ENCODE data around the gene KIZ. TPM values are rescaled to one million over a fixed set of nuclear protein-coding genes. Genes with fewer than 3 reads are reported as not detected.

Gene KIZ
- total RNA-seq, 1 experiment from 2014 or later: 17.6 TPM

DNA sequence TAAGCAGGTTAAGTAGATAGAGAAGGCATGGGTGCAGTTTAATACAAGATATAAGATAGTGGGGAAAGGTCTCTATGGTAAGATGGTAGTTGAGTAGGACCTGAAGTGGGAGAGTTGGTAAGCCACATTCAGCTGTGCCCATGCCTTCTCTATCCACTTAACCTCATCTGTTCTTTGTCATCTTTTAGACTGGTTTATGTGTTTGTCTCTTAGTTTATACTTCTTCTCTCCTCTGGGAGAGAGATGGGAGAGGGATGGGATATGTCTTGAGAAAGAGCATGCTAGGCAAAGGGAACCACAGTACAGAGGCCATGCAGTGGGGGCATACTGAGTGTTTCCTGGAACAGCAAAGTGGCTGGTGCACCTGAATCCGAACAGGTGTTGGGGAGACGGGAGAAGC is 46.7 kb downstream of the KIZ start:
- no peak overlapping the region for H3K9ac ChIP-seq (ENCODE audit: low read length)
- no peaks in the 10 kb centered on the region for H3K27me3 ChIP-seq (ENCODE audit: insufficient read depth, low read length)
- ATAC-seq (no peak), DNase-seq (ENCODE audit: low read depth, low spot score) (no peak)
- RAD21 ChIA-PET (ENCODE audit: low non-redundant PET in 1 of 2, low total read pairs in 2 of 2, uncharacterized antibody in 2 of 2, unreplicated experiment in 2 of 2): no interaction called here
- H3K4me2 ChIP-seq (ENCODE audit: low read length): no peak overlapping the region
- H3K36me3 ChIP-seq (ENCODE audit: control insufficient read depth in 1 of 2, insufficient read depth in 2 of 2, low read length in 2 of 2): no peaks in the 10 kb centered on the region
- H3K9me2 ChIP-seq (ENCODE audit: insufficient read depth): no peaks in the 10 kb centered on the region
- H3K4me3 ChIP-seq (replicated peaks in 1 of 2; ENCODE audit: low read depth in 1 of 2, low read length in 2 of 2): no peak overlapping the region
- intact Hi-C loops (cut with micrococcal nuclease): no loop called here
- H2AFZ ChIP-seq (ENCODE audit: low read depth, low read length, poor library complexity, severe bottlenecking): no peak overlapping the region
- H3K4me1 ChIP-seq (ENCODE audit: control insufficient read depth in 1 of 2, insufficient read depth in 2 of 2, low read length in 2 of 2): no peaks in the 10 kb centered on the region
- no peak overlapping the region for H3K27ac ChIP-seq (ENCODE audit: low read depth, low read length)
- TF ChIP-seq, protein P1, sequence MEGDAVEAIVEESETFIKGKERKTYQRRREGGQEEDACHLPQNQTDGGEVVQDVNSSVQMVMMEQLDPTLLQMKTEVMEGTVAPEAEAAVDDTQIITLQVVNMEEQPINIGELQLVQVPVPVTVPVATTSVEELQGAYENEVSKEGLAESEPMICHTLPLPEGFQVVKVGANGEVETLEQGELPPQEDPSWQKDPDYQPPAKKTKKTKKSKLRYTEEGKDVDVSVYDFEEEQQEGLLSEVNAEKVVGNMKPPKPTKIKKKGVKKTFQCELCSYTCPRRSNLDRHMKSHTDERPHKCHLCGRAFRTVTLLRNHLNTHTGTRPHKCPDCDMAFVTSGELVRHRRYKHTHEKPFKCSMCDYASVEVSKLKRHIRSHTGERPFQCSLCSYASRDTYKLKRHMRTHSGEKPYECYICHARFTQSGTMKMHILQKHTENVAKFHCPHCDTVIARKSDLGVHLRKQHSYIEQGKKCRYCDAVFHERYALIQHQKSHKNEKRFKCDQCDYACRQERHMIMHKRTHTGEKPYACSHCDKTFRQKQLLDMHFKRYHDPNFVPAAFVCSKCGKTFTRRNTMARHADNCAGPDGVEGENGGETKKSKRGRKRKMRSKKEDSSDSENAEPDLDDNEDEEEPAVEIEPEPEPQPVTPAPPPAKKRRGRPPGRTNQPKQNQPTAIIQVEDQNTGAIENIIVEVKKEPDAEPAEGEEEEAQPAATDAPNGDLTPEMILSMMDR (IDR thresholded peaks at IDR 0.05 in 2 of 3, conservative IDR thresholded peaks at IDR 0.05 in 1 of 3; ENCODE audit: borderline replicate concordance in 1 of 3, insufficient read depth in 1 of 3, low read depth in 2 of 3, low read length in 2 of 3): no peak
- no peak for TF ChIP-seq RAD21 (IDR thresholded peaks at IDR 0.05; ENCODE audit: low read depth)
- TF ChIP-seq EZH2phosphoT487 (IDR thresholded peaks at IDR 0.05; ENCODE audit: borderline replicate concordance): no peak
- TF ChIP-seq ELF1 (IDR thresholded peaks at IDR 0.05; ENCODE audit: borderline replicate concordance, low read depth): no peak
- TF ChIP-seq ZNF274 (IDR thresholded peaks at IDR 0.05; ENCODE audit: low read depth, low read length): no peak
- no peak for TF ChIP-seq CBX3 (IDR thresholded peaks at IDR 0.05; ENCODE audit: low read depth)
- TF ChIP-seq JUND (IDR thresholded peaks at IDR 0.05): no peak
- TF ChIP-seq EZH2 (IDR thresholded peaks at IDR 0.05): no peak
- TF ChIP-seq SIN3A (IDR thresholded peaks at IDR 0.05; ENCODE audit: low read depth): no peak
- TF ChIP-seq CEBPB (IDR thresholded peaks at IDR 0.05; ENCODE audit: low read depth): no peak
- TF ChIP-seq FOSL1 (IDR thresholded peaks at IDR 0.05; ENCODE audit: low read depth): no peak
- no peak for TF ChIP-seq POLR2AphosphoS5 (IDR thresholded peaks at IDR 0.05; ENCODE audit: low read depth, low read length)
- no peak for TF ChIP-seq ZFX (IDR thresholded peaks at IDR 0.05)
- TF ChIP-seq, protein P2, sequence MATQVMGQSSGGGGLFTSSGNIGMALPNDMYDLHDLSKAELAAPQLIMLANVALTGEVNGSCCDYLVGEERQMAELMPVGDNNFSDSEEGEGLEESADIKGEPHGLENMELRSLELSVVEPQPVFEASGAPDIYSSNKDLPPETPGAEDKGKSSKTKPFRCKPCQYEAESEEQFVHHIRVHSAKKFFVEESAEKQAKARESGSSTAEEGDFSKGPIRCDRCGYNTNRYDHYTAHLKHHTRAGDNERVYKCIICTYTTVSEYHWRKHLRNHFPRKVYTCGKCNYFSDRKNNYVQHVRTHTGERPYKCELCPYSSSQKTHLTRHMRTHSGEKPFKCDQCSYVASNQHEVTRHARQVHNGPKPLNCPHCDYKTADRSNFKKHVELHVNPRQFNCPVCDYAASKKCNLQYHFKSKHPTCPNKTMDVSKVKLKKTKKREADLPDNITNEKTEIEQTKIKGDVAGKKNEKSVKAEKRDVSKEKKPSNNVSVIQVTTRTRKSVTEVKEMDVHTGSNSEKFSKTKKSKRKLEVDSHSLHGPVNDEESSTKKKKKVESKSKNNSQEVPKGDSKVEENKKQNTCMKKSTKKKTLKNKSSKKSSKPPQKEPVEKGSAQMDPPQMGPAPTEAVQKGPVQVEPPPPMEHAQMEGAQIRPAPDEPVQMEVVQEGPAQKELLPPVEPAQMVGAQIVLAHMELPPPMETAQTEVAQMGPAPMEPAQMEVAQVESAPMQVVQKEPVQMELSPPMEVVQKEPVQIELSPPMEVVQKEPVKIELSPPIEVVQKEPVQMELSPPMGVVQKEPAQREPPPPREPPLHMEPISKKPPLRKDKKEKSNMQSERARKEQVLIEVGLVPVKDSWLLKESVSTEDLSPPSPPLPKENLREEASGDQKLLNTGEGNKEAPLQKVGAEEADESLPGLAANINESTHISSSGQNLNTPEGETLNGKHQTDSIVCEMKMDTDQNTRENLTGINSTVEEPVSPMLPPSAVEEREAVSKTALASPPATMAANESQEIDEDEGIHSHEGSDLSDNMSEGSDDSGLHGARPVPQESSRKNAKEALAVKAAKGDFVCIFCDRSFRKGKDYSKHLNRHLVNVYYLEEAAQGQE (IDR thresholded peaks at IDR 0.05; ENCODE audit: low read depth): no peak
- TF ChIP-seq, protein P3, sequence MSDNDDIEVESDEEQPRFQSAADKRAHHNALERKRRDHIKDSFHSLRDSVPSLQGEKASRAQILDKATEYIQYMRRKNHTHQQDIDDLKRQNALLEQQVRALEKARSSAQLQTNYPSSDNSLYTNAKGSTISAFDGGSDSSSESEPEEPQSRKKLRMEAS (IDR thresholded peaks at IDR 0.05): no peak
- TF ChIP-seq TCF7L2 (IDR thresholded peaks at IDR 0.05; ENCODE audit: borderline replicate concordance, extremely low read depth, insufficient read depth, insufficient read length): no peak
- TF ChIP-seq SRF (IDR thresholded peaks at IDR 0.05; ENCODE audit: low read depth): no peak
- no peak for TF ChIP-seq YY1 (IDR thresholded peaks at IDR 0.05; ENCODE audit: extremely low read depth, insufficient replicate concordance, low read depth, low read length)
- no peaks in the 10 kb centered on the region for H4K20me1 ChIP-seq (ENCODE audit: insufficient read depth)
- BruUV-seq (replicated peaks): no TSS peak
- H3K9me3 ChIP-seq (ENCODE audit: control insufficient read depth in 1 of 2, insufficient read depth in 1 of 2, low read depth in 1 of 2, low read length in 2 of 2): peaks cover 0 to 5% of the 10 kb centered on the region in 2 experiments; a peak in 2 of 4 replicates
- POLR2A ChIA-PET: no interaction called here
- CTCF ChIA-PET: no interaction called here
- no peaks in the 10 kb centered on the region for H3K79me2 ChIP-seq (ENCODE audit: insufficient read depth, low read length)
